NB4 (cell line): ENCODE data around the gene MKRN1.
A peak's percentile ranks its signal among the peaks of the same experiment; 100 is the strongest.

Experiments used
- DNase-seq: peaks from one replicate; pipeline ENCODE4 v3.0.0; 2010; ENCODE audit warnings: low read depth
- H3K4me3 ChIP-seq: one replicate; pipeline ENCODE4 v1.5.1; 2011; ENCODE audit warnings: mild to moderate bottlenecking, low read depth, low read length, moderate library complexity
- CTCF ChIP-seq: IDR thresholded peaks from one replicate; pipeline ENCODE4 v1.5.1; 2012; ENCODE audit warnings: low read depth, low read length
- MAX ChIP-seq: IDR thresholded peaks from 2 replicates; pipeline ENCODE4 v1.6.1; 2011; ENCODE audit warnings: low read depth, low read length
- MYC ChIP-seq: IDR thresholded peaks from 2 replicates; pipeline ENCODE4 v1.6.1; 2011; ENCODE audit warnings: low read depth, low read length
- POLR2A ChIP-seq: IDR thresholded peaks from 2 replicates; pipeline ENCODE4 v1.6.1; 2011; ENCODE audit warnings: mild to moderate bottlenecking; ENCODE audit not compliant: insufficient read length; ENCODE audit errors: extremely low read depth

The MKRN1 gene

GRCh38 chr7:140485500-140486265 is 6.4 kb upstream of the MKRN1 start:
- TF ChIP-seq POLR2A = no peak
- TF ChIP-seq CTCF = no peak
- TF ChIP-seq MAX = no peak
- TF ChIP-seq MYC = no peak
- no peak overlapping the region for H3K4me3 ChIP-seq
- DNase-seq = no peak

GRCh38 chr7:140484951-140485499 is 5.7 kb upstream of the MKRN1 start:
- DNase-seq = no peak
- TF ChIP-seq MAX = no peak
- TF ChIP-seq MYC = no peak
- no peak for TF ChIP-seq CTCF
- no peak for TF ChIP-seq POLR2A
- H3K4me3 ChIP-seq = no peak overlapping the region

- H3K4me3 ChIP-seq = no peak overlapping the region
- no peak for DNase-seq
- TF ChIP-seq MYC (no peak), CTCF (no peak), MAX (no peak), POLR2A (no peak)
Observed at GRCh38 chr7:140484479-140484878, 5.2 kb upstream of the MKRN1 start.

- H3K4me3 ChIP-seq = peak overlapping the region; percentile 96
- no peak for DNase-seq
- no peak for TF ChIP-seq POLR2A
- TF ChIP-seq CTCF = no peak
- no peak for TF ChIP-seq MYC
- TF ChIP-seq MAX = no peak
Observed at GRCh38 chr7:140479739-140480084, 407 bp upstream of the MKRN1 start.

- H3K4me3 ChIP-seq = peak overlapping the region; percentile 96
- TF ChIP-seq POLR2A (peak; percentile 32), MAX (0 out of 2 replicates have a peak, but pooled peaks have one; percentile 23), CTCF (no peak), MYC (no peak)
- DNase-seq = peak; percentile 88
Observed at GRCh38 chr7:140478246-140479061, 851 bp downstream of the MKRN1 start.
